ENCODE measurements around the gene ZNF609.
"Not testable (repeated sequence)": the region's sequence is repeated elsewhere in the genome, so short reads cannot be mapped to it uniquely, and the experiment has no call there.

The ZNF609 gene

DNA sequence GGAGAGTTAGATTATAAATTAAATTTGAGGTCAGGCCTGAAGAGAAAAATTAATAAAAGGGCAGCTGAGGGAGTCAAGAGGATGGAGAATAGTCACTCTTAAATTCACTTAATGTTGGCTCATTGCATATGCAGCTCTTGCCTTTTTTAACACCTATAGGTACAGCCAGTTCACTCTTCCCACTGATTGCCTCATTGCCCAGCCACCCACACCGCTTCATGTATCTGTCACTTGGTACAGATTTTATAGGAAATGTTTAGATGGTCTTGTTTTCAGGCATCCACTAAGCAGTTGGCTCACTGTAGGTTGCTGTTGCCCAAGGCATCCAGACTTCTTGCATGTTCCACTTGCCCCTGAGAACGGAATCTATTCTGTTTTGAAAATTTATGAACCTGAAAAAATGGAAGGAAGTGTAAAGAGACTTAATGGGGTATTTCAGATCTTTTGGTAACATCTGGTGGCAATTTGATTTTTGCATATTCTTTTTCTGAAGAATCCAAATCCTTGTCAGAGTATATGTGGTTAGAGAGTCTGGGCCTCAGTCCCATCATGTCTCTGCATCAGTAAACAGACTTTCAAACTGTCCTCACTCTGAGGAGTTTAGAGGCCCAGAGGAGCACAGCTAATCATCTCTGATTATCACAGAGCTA, 163.1 kb downstream of the ZNF609 start:
- no peak for DNase-seq (ENCODE audit: low spot score)

GRCh38 chr15:64624242-64624641, 163.9 kb downstream of the ZNF609 start:
- DNase-seq (ENCODE audit: low spot score): no peak

GRCh38 chr15:64629063-64629462, 168.7 kb downstream of the ZNF609 start:
- DNase-seq (ENCODE audit: low spot score): no peak

GRCh38 chr15:64630396-64631107, 170.2 kb downstream of the ZNF609 start:
- no peak for DNase-seq (ENCODE audit: low spot score)

DNA sequence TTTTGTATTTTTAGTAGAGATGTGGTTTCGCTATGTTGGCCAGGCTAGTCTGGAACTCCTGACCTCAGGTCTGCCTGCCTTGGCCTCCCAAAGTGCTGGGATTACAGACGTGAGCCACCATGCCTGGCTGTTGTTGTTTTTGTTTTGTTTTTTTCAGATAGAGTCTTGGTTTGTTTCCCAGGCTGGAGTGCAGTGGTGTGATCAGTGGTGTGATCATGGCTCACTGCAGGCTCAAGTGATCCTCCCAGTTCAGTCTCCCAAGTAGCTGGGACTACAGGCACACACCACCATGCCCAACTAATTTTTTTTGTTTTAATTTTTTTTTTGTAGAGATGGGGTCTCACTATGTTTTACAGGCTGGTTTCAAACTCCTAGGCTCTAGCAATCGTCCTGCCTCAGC, 172.3 kb downstream of the ZNF609 start:
- not testable (repeated sequence) for DNase-seq (ENCODE audit: low spot score)

DNA sequence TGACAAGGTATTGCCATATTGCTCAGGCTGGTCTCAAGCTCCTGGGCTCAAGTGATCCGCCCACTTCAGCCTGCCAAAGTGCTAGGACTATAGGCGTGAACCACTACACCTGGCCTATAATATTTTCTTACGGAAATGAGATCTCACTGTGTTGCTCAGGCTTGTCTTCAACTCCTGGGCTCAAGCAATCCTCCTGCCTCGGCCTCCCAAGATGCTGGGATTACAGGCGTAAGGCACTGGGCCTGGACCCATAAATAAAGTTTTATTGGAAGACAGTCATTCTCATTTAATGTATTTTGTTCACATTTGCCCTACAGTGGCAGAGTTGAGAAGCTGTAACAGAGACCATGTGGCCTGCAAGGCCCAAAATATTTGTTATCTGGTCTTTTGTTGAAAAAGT, 173.0 kb downstream of the ZNF609 start:
- DNase-seq (ENCODE audit: low spot score): no peak

DNA sequence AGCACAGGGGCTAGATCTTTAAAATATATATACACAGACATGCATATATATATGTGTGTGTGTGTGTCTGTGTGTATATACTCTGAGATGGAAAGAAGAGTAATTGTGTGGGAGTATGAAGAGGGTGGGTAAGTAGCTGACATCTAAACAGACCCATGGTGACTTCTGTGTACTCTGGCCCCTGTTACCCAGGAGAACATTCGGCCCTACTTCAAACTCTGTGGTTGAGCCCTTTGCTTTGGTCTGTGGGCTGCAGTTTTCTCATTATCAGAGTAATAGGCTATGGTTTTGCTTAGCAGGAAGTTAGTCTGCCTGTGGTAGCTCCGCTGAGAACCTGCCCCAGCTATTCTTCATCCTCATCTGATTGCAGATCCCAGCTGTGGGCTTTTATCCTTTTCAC, 173.6 kb downstream of the ZNF609 start:
- no peak for DNase-seq (ENCODE audit: low spot score)

DNA sequence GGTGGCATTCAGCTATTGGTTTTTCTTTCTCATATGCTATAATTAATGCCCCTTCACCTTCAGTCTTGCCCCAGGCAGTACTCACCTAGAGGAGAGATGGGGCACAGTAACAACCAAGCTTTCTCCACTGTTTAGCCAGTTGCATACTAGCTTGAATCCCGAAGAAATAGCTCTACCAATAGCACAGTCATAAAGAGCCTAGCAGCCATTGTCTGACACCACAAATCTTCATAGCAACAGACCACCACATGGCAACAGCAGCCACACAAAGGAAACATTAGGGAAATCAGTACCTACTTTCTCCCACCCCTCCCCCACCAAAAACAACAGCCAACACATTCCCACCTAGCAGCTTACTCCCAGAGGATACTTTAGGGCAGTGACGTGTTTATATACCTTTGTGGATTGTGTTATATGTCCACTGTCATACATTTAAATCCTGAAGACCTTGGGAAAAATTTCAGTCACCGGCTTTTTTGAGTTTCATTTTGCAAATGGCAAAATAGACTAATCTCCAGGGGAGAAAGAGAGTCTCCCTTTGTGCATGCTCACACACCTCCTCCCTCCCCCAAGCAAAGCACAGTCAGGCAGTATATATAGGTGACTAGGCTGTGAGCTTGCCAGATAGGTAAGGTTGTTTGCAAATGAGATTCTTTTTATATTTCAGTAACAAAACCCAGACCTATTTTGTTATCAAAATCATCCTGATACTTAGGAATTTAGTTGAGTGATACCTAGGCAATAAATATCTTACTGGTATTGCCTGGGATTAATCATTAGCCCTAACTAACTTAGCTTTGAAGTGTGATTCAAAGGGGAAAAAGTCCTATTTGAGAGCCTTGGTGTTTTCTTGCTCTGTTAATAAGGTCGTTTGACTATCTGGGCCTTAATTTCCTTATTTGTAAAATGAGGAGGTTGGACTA, 174.5 kb downstream of the ZNF609 start:
- DNase-seq (ENCODE audit: low spot score): no peak

GRCh38 chr15:64635499-64636495, 175.4 kb downstream of the ZNF609 start:
- no peak for DNase-seq (ENCODE audit: low spot score)

GRCh38 chr15:64636556-64636955, 176.2 kb downstream of the ZNF609 start:
- no peak for DNase-seq (ENCODE audit: low spot score)

GRCh38 chr15:64637412-64637811, 177.0 kb downstream of the ZNF609 start:
- no peak for DNase-seq (ENCODE audit: low spot score)

GRCh38 chr15:64639744-64640143, 179.4 kb downstream of the ZNF609 start:
- not testable (repeated sequence) for DNase-seq (ENCODE audit: low spot score)

GRCh38 chr15:64640146-64640871, 179.9 kb downstream of the ZNF609 start:
- no peak for DNase-seq (ENCODE audit: low spot score)

- no peak for DNase-seq (ENCODE audit: low spot score)
Observed at GRCh38 chr15:64642875-64643274, 182.5 kb downstream of the ZNF609 start.

DNA sequence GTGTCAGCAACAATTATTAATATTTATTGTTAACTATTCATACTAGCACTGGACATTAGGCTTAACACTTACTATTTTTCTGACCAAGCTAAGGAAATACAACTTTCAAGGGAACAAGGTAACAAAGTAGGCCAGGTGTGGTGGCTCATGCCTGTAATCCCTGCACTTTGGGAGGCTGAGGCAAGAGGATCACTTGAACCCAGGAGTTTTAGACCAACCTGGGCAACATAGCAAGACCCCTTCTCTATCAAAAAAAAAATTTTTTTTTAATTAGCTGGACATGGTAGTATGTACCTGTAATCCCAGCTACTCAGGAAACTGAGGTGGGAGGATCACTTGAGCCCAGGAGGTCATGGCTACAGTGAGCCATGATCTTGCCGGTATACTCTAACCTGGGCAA, 183.3 kb downstream of the ZNF609 start:
- DNase-seq (ENCODE audit: low spot score): no peak

- DNase-seq (ENCODE audit: low spot score): not testable (repeated sequence)
Observed at GRCh38 chr15:64644811-64645210, 184.4 kb downstream of the ZNF609 start.

GRCh38 chr15:64645995-64646394, 185.6 kb downstream of the ZNF609 start:
- no peak for DNase-seq (ENCODE audit: low spot score)

- no peak for DNase-seq (ENCODE audit: low spot score)
Observed at GRCh38 chr15:64647367-64647766, 187.0 kb downstream of the ZNF609 start.

- no peak for DNase-seq (ENCODE audit: low spot score)
Observed at GRCh38 chr15:64650552-64650951, 190.2 kb downstream of the ZNF609 start.

DNA sequence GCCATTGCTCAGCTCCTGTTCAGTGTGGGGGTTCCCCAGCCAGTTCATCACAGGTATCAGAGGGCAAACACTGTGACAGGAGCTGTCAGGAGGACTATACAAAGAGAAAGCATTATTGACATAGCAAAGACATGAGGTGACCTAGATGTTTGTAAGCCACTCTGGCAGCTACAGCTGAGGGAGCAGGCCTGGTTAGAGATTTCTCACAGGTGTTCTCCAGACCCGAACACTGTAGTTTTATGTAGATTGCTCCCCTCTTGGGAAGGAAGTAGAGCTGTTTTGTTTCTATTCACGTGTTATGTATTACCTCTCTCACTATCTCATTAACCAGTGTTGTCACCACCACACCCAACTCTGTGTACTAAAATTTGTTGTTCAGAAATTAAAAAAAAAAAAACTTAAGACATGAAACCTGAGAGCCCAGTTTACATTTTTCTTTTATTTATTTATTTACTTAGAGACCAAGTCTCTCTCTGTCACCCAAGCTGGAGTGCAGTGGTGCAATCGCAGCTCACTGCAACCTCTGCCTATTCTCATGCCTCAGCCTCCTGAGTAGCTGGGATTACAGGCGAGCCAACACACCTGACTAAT, 191.3 kb downstream of the ZNF609 start:
- no peak for DNase-seq (ENCODE audit: low spot score)
